Measurements from ENCODE around the gene PPL.

DNA sequence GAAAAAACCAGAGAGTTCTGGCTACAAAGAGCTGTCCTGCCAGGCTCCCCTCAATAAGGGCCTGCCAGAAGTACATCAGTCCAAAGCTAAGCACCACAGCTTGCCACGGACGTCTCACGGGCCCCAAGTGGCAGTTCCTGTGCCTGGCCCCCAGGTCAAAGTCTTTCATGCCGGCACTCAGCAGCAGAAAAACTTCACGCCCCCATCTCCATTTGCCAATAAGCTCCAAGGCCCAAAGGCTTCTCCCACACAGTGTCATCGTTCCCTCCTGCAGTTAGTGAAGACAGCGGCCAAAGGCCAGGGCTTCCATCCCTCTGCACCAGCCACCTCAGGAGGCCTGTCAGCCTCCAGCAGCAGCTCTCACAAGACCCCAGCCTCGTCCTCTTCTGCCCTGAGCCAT, 62.3 kb downstream of the PPL start:
- TF ChIP-seq, protein P1, sequence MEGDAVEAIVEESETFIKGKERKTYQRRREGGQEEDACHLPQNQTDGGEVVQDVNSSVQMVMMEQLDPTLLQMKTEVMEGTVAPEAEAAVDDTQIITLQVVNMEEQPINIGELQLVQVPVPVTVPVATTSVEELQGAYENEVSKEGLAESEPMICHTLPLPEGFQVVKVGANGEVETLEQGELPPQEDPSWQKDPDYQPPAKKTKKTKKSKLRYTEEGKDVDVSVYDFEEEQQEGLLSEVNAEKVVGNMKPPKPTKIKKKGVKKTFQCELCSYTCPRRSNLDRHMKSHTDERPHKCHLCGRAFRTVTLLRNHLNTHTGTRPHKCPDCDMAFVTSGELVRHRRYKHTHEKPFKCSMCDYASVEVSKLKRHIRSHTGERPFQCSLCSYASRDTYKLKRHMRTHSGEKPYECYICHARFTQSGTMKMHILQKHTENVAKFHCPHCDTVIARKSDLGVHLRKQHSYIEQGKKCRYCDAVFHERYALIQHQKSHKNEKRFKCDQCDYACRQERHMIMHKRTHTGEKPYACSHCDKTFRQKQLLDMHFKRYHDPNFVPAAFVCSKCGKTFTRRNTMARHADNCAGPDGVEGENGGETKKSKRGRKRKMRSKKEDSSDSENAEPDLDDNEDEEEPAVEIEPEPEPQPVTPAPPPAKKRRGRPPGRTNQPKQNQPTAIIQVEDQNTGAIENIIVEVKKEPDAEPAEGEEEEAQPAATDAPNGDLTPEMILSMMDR (IDR thresholded peaks at IDR 0.05), result no peak
- TF ChIP-seq POLR2A (IDR thresholded peaks at IDR 0.05), result no peak

Measured in heart left ventricle (tissue), 13 donors.